Mesendoderm (in vitro differentiated cells): ENCODE measurements around the gene CACNB2.

Experiments
- DNase-seq: peaks from one replicate; pipeline ENCODE4 v3.0.0; 2013
- H2AK5ac ChIP-seq: 2 replicates; pipeline ENCODE4 v1.6.1; 2013; ENCODE audit warnings: low read length, inconsistent platforms
- H2BK120ac ChIP-seq: 2 replicates; pipeline ENCODE4 v1.6.1; 2013; ENCODE audit warnings: low read depth, mild to moderate bottlenecking, low read length, moderate library complexity, mixed read lengths
- H2BK15ac ChIP-seq: replicated peaks from 2 replicates; pipeline ENCODE4 v1.6.1; 2013; ENCODE audit warnings: low read depth, mild to moderate bottlenecking, moderate library complexity
- H2BK5ac ChIP-seq: 2 replicates; pipeline ENCODE4 v1.6.1; 2013; ENCODE audit warnings: low read length, inconsistent platforms
- H3K18ac ChIP-seq: 2 replicates; pipeline ENCODE4 v1.6.1; 2013; ENCODE audit warnings: mild to moderate bottlenecking, low read length, mixed read lengths
- H3K23ac ChIP-seq: one replicate; pipeline ENCODE4 v1.6.1; 2013; ENCODE audit warnings: low read length
- H3K27ac ChIP-seq: 2 replicates; pipeline ENCODE4 v1.5.1; 2013; ENCODE audit warnings: low read depth, mild to moderate bottlenecking, inconsistent platforms, low read length, moderate library complexity
- H3K27me3 ChIP-seq: 2 replicates; pipeline ENCODE4 v1.6.1; 2013; ENCODE audit warnings: low read length, control low read depth, mild to moderate bottlenecking, inconsistent platforms; ENCODE audit not compliant: insufficient read depth, poor library complexity
- H3K36me3 ChIP-seq: 2 replicates; pipeline ENCODE4 v1.6.1; 2013; ENCODE audit warnings: low read length, inconsistent platforms; ENCODE audit not compliant: control insufficient read depth, insufficient read depth
- H3K4ac ChIP-seq: one replicate; pipeline ENCODE4 v1.6.1; 2013; ENCODE audit warnings: low read depth, mild to moderate bottlenecking, low read length, moderate library complexity
- H3K4me1 ChIP-seq: 2 replicates; pipeline ENCODE4 v1.6.1; 2013; ENCODE audit warnings: low read depth, low read length, inconsistent platforms; ENCODE audit not compliant: control insufficient read depth
- H3K4me2 ChIP-seq: 2 replicates; pipeline ENCODE4 v1.6.1; 2013; ENCODE audit warnings: low read length
- H3K4me3 ChIP-seq: 2 replicates; pipeline ENCODE4 v1.5.1; 2013; ENCODE audit warnings: mild to moderate bottlenecking, low read length
- H3K56ac ChIP-seq: one replicate; pipeline ENCODE4 v1.6.1; 2013; ENCODE audit warnings: low read length
- H3K79me1 ChIP-seq: 2 replicates; pipeline ENCODE4 v1.6.1; 2013; ENCODE audit warnings: low read length, inconsistent platforms
- H3K79me2 ChIP-seq: 2 replicates; pipeline ENCODE4 v1.6.1; 2013; ENCODE audit warnings: mild to moderate bottlenecking, low read length; ENCODE audit not compliant: control insufficient read depth, insufficient read depth
- H3K9ac ChIP-seq: 2 replicates; pipeline ENCODE4 v1.6.1; 2013; ENCODE audit warnings: low read length, inconsistent platforms
- H4K5ac ChIP-seq: one replicate; pipeline ENCODE4 v1.6.1; 2013; ENCODE audit warnings: low read length
- H4K8ac ChIP-seq: one replicate; pipeline ENCODE4 v1.6.1; 2013; ENCODE audit warnings: low read depth, mild to moderate bottlenecking, control low read depth, low read length, moderate library complexity
- WGBS: extraction: QIAGEN DNeasy Blood & Tissue Kit; methylation state at CpG from one replicate; pipeline ENCODE4 v1.1.7; 2013; ENCODE audit warnings: low lambda C conversion rate, missing lambda C conversion rate; ENCODE audit not compliant: insufficient coverage; ENCODE audit errors: extremely low coverage; 5-methylcytosine and 5-hydroxymethylcytosine counted together

CACNB2 gene

DNA sequence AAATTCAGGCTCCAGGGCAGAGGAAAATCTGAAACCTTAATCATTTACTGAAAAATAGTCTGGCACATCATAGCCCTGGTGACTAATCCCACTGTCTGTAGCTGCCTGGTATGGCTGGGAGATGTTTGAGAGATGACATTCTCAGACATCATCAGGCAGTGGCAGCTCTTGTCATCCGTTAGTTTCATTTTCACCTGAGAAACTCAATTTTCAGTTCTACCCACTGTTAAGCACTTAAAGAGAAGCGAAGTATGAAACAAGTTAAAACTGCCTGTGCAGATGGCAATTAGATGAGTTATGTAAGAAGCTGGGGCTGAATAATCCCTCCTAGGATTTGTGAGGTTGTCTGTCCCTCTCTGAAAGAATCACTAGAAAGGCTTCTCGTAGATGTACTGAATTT lies 361.0 kb downstream of the CACNB2 start:
- Histone ChIP-seq H3K36me3 (no peaks in the 10 kb centered on the region), H3K18ac (no peak overlapping the region), H2BK120ac (no peak overlapping the region), H3K4me3 (no peak overlapping the region), H3K4me2 (no peak overlapping the region), H2BK15ac (no peak overlapping the region), H2AK5ac (no peak overlapping the region), H3K4me1 (no peaks in the 10 kb centered on the region), H3K4ac (no peak overlapping the region), H2BK5ac (no peak overlapping the region), H3K23ac (no peak overlapping the region), H4K8ac (no peak overlapping the region), H4K5ac (no peak overlapping the region), H3K9ac (no peak overlapping the region), H3K27ac (no peak overlapping the region), H3K27me3 (no peaks in the 10 kb centered on the region), H3K79me2 (no peaks in the 10 kb centered on the region), H3K79me1 (no peaks in the 10 kb centered on the region), H3K56ac (no peak overlapping the region)
- DNase-seq = no peak
- WGBS = no CpG with 5 or more reads among the region's 3 CpGs

DNA sequence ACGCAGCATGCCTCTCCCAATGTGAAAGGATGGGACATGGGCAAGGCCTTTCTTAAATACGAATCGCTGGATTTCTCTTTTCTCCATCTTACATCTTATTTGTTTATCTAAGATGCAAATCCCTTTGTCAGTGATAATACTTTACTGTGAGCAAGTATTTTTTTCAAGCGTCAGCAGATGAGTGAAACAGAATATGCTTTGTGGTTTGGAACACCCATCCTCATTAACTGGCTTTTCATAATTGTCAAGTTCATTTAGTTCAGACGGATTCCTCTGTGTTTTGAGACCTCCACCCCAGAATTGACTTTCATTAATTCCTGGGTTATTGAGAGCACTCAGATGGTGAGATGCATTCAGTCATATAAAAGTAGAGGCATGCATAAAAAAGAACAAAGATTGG lies 361.4 kb downstream of the CACNB2 start:
- Histone ChIP-seq H3K27me3 (no peaks in the 10 kb centered on the region), H2AK5ac (no peak overlapping the region), H3K4me2 (no peak overlapping the region), H3K18ac (no peak overlapping the region), H3K56ac (no peak overlapping the region), H2BK15ac (no peak overlapping the region), H3K27ac (no peak overlapping the region), H3K23ac (no peak overlapping the region), H4K5ac (no peak overlapping the region), H2BK120ac (no peak overlapping the region), H4K8ac (no peak overlapping the region), H2BK5ac (no peak overlapping the region), H3K36me3 (no peaks in the 10 kb centered on the region), H3K4me3 (no peak overlapping the region), H3K9ac (no peak overlapping the region), H3K79me2 (no peaks in the 10 kb centered on the region), H3K79me1 (no peaks in the 10 kb centered on the region), H3K4me1 (no peaks in the 10 kb centered on the region), H3K4ac (no peak overlapping the region)
- DNase-seq = no peak
- no CpG with 5 or more reads among the region's 5 CpGs for WGBS

DNA sequence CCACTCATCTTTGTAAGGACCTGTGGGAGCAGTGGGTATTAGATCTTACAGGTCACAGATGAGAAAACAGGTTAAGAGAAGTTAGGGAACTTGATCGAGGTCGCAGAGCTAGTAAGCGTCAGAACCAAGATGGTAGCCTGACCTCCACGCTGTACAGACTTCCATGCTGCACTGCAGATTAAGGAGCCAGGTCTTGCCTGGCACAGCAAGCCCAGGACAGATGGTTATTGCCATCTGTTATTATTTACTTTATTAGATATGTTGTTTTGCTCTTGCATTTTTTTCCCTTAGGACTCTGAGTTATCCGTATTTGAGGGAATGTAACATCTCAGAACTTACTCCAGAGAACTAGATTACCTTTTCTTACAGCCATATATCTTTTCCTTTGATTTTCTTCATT lies 363.9 kb downstream of the CACNB2 start:
- H3K18ac ChIP-seq = no peak overlapping the region
- H3K79me1 ChIP-seq = no peaks in the 10 kb centered on the region

DNA sequence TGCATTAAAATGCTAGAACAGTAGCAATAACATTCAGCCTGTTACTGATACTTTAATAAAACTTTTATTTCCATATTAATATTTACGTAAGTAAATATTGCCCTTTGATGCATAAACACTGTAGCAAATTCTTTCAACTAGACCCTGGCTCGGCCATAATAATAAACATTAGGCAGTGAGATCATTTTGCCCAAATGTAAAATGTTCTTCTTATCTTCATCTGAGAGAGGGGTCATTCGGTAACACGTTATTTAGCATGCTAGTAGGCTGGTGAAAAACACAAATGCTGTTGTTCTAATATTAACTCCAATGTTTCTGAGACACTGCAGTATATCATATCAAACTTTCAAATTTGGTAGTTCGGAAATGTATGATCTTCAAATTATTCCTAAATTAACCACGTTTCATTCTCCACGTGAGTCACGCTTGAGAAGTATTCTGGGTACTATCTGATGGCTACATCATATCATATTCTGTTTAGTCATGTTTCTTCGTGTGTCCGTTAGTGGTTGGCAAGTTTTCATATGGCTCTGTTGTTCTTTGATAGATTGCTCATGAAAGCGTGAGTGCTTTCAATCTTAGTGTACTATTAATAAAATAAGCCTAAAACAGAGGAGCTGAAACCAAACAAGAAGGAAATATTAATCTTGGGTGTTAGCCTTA lies 365.4 kb downstream of the CACNB2 start:
- no peak overlapping the region for H3K4ac ChIP-seq
- WGBS = no CpG with 5 or more reads among the region's 11 CpGs

More for the DNA sequence above, 363.9 kb downstream of the CACNB2 start:
- Histone ChIP-seq H3K4me1 (no peaks in the 10 kb centered on the region), H2BK120ac (no peak overlapping the region), H3K79me2 (no peaks in the 10 kb centered on the region), H3K27ac (no peak overlapping the region), H4K5ac (no peak overlapping the region), H2BK15ac (no peak overlapping the region), H3K36me3 (no peaks in the 10 kb centered on the region), H3K23ac (no peak overlapping the region), H3K4ac (no peak overlapping the region), H3K56ac (no peak overlapping the region), H3K4me2 (no peak overlapping the region), H2BK5ac (no peak overlapping the region), H3K4me3 (no peak overlapping the region), H3K27me3 (no peaks in the 10 kb centered on the region), H4K8ac (no peak overlapping the region), H2AK5ac (no peak overlapping the region), H3K9ac (no peak overlapping the region)
- no peak for DNase-seq
- no CpG with 5 or more reads among the region's 5 CpGs for WGBS

DNA sequence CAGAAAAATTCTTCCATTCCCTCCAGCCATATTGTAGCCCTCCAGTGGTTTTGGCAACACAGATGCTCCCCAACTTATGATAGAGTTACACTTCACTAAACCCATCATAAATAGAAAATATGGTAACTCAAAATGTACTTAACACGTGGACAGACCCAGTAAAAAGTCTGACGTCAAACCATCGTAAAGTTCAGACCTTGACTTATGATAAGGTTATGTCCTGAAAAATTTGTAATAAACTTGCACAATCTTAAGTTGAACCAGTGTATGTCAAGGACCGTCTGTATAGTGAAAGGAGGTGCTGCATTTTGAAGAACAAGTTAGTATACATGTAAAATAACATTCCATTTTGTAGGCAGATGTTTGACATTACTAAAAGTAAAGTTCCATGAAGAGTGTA lies 368.4 kb downstream of the CACNB2 start:
- H3K56ac ChIP-seq = no peak overlapping the region
- H4K5ac ChIP-seq = no peak overlapping the region
- H3K4me1 ChIP-seq = no peaks in the 10 kb centered on the region
- no peak overlapping the region for H2BK15ac ChIP-seq
- H3K23ac ChIP-seq = no peak overlapping the region
- no peaks in the 10 kb centered on the region for H3K79me1 ChIP-seq
- H2AK5ac ChIP-seq = no peak overlapping the region
- no peak overlapping the region for H3K27ac ChIP-seq
- H2BK5ac ChIP-seq = no peak overlapping the region
- H3K36me3 ChIP-seq = no peaks in the 10 kb centered on the region
- no peak overlapping the region for H2BK120ac ChIP-seq
- H3K79me2 ChIP-seq = no peaks in the 10 kb centered on the region
- no peak overlapping the region for H3K18ac ChIP-seq
- H4K8ac ChIP-seq = no peak overlapping the region
- no peak overlapping the region for H3K4ac ChIP-seq
- no peak for DNase-seq
- no CpG with 5 or more reads among the region's 4 CpGs for whole genome bisulfite sequencing
- H3K9ac ChIP-seq = no peak overlapping the region
- no peaks in the 10 kb centered on the region for H3K27me3 ChIP-seq
- no peak overlapping the region for H3K4me3 ChIP-seq
- H3K4me2 ChIP-seq = no peak overlapping the region

More for the DNA sequence above, 365.4 kb downstream of the CACNB2 start:
- no peak overlapping the region for H3K9ac ChIP-seq
- no peak overlapping the region for H3K4me3 ChIP-seq
- no peak overlapping the region for H3K56ac ChIP-seq
- no peak overlapping the region for H3K18ac ChIP-seq
- H2BK15ac ChIP-seq = no peak overlapping the region
- H3K27me3 ChIP-seq = no peaks in the 10 kb centered on the region
- H2BK5ac ChIP-seq = no peak overlapping the region
- H3K79me2 ChIP-seq = no peaks in the 10 kb centered on the region
- no peak overlapping the region for H4K5ac ChIP-seq
- H3K4me2 ChIP-seq = no peak overlapping the region
- H3K27ac ChIP-seq = no peak overlapping the region
- no peak overlapping the region for H3K23ac ChIP-seq
- DNase-seq = no peak
- no peaks in the 10 kb centered on the region for H3K36me3 ChIP-seq
- no peak overlapping the region for H4K8ac ChIP-seq
- H2BK120ac ChIP-seq = no peak overlapping the region
- H3K4me1 ChIP-seq = no peaks in the 10 kb centered on the region
- H2AK5ac ChIP-seq = no peak overlapping the region
- H3K79me1 ChIP-seq = no peaks in the 10 kb centered on the region

DNA sequence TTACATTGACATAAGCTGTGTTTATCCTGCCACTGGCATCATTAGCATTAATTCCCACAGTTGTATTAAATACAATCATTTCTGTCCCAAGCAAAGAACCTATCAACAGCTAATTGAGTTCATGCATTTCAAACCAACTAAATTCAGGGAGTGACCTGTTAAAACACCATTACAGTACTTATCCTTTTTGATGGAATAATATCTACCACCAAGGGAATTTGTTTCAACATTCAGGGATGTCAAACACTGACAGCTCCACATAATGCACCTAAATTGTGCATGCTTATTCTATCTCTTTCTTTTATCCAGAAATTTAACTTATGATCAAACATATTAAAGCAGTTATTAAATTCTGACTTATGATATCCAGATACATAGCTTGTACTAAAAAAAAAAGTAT lies 374.3 kb downstream of the CACNB2 start:
- no peak overlapping the region for H3K4ac ChIP-seq
- no peak overlapping the region for H3K56ac ChIP-seq
- no peaks in the 10 kb centered on the region for H3K4me1 ChIP-seq
- H3K27ac ChIP-seq = no peak overlapping the region
- no peak overlapping the region for H3K23ac ChIP-seq
- H2BK5ac ChIP-seq = no peak overlapping the region
- no peaks in the 10 kb centered on the region for H3K79me1 ChIP-seq
- no peak overlapping the region for H2BK15ac ChIP-seq
- H3K9ac ChIP-seq = no peak overlapping the region
- no peak overlapping the region for H4K8ac ChIP-seq
- H3K4me3 ChIP-seq = no peak overlapping the region
- H4K5ac ChIP-seq = no peak overlapping the region
- no peak overlapping the region for H3K18ac ChIP-seq
- no peaks in the 10 kb centered on the region for H3K79me2 ChIP-seq
- no peak for DNase-seq
- H3K4me2 ChIP-seq = no peak overlapping the region
- no peaks in the 10 kb centered on the region for H3K36me3 ChIP-seq
- no peaks in the 10 kb centered on the region for H3K27me3 ChIP-seq
- H2AK5ac ChIP-seq = no peak overlapping the region
- no peak overlapping the region for H2BK120ac ChIP-seq
